Amniotic stem cell (primary cell): ENCODE measurements around the gene GPR156.
"Not testable (repeated sequence)": the region's sequence is repeated elsewhere in the genome, so short reads cannot be mapped to it uniquely, and the experiment has no call there.

Source experiments
- DNase-seq: peaks from one replicate; lab custom pipeline; 2025; lab: John Stamatoyannopoulos, UW

GPR156 gene

GRCh38 chr3:120274739-120275167 is 10.3 kb downstream of the GPR156 start:
- no peak for DNase-seq

DNA sequence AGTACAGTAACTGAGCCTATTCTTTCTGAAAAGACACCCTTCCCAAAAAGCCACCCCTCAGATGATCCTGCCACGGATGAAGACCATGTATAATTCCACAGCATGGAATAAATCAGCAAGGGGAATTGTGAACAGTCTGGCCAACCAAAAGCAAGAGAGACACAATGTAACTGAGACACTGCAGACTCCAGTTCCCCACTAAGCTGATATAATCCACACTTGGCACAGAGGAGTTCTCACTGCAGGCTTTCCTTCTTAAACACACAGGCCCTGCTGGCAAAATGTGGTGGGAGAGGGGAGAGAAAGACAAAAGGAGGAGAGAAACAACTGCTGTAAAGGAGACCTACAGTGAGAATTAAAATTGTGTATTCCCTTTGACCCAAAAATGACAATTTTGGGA is 12.7 kb downstream of the GPR156 start:
- no peak for DNase-seq

GRCh38 chr3:120265989-120266388 is 19.0 kb downstream of the GPR156 start:
- no peak for DNase-seq

- DNase-seq: no peak
Measured at GRCh38 chr3:120264963-120265362, 20.1 kb downstream of the GPR156 start.

DNA sequence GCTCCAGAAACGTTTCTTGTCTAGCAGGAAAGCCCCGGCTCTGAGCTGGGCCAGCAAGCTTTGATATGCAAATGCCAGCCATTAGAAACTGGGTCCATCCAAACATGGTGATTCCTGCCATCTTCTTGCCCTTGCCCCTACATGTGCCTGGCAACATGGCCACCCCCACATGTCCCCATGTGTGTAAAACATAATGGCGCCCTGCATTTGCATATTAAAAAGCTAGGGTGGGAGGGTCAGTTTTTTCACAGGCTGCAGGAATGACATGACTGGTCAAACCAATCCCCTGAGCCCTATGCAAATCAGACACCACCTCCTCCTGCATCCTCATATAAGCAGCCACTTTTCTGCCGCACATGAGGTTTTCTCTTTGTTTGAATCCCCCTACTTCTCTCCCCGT is 21.2 kb downstream of the GPR156 start:
- no peak for DNase-seq

DNA sequence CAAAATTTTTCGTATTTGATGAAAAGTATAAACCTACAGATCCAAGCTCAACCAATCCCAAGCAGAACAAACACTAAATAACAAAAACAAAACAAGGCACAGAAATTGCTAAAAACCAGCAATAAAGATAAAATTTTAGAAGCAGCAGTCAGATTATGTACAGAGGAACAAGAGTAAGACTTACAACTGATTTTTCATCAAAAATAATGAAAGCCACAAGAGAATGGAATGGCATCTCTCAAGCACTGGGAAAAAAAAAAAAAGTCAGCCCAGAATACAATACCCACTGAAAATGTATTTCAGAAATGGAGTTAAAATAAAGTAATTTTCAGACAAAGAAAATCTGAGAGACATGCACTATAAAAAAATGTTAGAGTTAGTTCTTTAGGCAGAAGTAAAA is 27.0 kb downstream of the GPR156 start:
- DNase-seq: no peak

- no peak for DNase-seq
Measured at GRCh38 chr3:120245386-120245785, 39.6 kb downstream of the GPR156 start.

DNA sequence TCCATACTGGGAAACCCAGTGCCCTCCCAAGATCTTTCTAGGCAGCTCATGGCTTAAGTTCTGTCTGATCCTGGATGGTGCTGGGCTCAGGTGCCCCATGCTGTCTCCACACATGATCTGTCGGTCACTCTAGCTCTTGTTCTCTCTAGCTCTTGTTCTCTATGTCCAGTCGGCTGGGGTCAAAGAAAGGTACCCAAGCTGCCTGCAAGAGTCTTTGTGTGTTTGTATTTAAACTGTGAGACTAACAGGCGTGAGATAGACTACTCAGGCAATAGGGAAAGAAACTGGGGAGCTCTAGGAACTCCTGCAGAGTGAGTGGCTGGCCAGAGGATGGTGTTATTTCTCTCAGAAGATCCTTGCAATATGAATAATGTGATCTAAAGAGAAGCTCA is 40.2 kb downstream of the GPR156 start:
- no peak for DNase-seq

GRCh38 chr3:120239644-120240043 is 45.4 kb downstream of the GPR156 start:
- no peak for DNase-seq

GRCh38 chr3:120227710-120228347 is 57.2 kb downstream of the GPR156 start:
- no peak for DNase-seq

- DNase-seq: no peak
Measured at GRCh38 chr3:120224237-120224636, 60.8 kb downstream of the GPR156 start.

GRCh38 chr3:120218981-120219380 is 66.0 kb downstream of the GPR156 start:
- no peak for DNase-seq

DNA sequence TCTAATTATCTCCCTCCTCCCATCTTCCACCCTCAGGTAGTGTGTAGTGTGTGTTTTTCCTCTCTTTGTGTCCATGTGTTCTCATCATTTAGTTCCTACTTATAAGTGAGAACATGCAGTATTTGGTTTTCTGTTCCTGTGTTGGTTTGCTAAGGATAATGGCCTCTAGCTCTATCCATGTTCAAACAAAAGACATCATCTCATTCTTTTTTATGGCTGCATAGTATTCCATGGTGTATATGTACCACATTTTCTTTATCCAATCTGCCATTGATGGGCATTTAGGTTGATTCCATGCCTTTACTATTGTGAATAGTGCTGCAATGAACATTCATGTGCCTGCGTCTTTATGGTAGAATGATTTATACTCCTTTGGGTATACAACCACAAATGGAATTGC is 68.4 kb downstream of the GPR156 start:
- not testable (repeated sequence) for DNase-seq

DNA sequence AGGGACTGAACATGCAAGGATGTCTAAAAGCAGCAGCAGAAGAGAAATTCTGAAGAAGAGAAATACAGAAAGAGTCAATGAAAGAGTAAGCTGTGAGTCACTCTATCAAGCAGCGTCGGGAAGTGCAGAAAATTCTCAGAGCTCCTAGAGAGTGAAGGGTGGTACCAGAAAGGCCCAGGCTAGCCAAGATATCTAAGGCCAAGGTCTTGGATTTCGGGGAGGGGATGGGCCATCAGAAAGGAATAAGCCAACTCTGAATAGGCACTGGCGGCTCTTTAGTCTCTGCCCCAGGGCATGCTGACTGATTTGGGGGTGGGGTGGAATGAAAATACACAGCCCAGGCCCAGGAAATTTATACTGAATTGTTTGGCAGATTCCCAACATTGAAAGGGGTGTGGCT is 70.8 kb downstream of the GPR156 start:
- no peak for DNase-seq

- no peak for DNase-seq
Measured at GRCh38 chr3:120212505-120212904, 72.5 kb downstream of the GPR156 start.

GRCh38 chr3:120209425-120209824 is 75.6 kb downstream of the GPR156 start:
- no peak for DNase-seq

- no peak for DNase-seq
Measured at GRCh38 chr3:120204338-120204737, 80.7 kb downstream of the GPR156 start.

- DNase-seq: no peak
Measured at GRCh38 chr3:120203621-120204020, 81.4 kb downstream of the GPR156 start.

- no peak for DNase-seq
Measured at GRCh38 chr3:120203016-120203415, 82.0 kb downstream of the GPR156 start.

GRCh38 chr3:120202363-120202762 is 82.7 kb downstream of the GPR156 start:
- DNase-seq: no peak

DNA sequence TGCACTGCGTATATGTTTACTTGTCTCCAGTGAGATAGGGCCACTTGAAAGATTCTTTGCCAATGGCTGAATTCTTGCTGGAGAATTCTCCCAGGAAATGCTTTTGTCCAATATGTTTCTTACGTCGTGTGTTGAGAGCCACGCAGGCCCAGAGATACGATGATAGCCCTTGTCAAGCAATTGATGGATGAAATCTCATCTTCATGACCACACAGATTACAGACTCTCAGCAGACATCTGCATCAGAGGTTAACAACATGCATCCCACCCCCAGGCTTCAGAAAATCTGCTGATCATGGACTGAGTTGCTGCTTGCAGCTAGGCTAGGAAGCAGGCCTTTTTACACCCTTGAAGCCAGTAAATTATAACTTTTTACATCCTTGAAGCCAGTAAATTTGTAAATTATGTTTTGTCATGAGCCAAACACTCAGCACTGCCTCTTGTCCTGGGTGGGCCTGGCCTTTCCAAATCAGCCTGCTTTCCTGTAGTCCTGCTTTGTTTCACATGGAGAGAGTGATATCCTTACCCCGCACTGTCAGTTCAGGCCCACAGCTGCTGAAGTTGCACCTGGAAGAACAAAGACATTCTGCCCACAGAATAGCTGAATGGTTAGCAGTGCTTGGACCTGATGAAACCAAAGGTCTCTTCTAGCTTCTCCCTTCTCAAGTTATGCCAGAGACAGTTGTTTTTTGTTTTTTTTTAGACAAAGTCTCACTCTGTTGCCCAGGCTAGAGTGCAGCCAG is 84.4 kb downstream of the GPR156 start:
- DNase-seq: no peak

DNA sequence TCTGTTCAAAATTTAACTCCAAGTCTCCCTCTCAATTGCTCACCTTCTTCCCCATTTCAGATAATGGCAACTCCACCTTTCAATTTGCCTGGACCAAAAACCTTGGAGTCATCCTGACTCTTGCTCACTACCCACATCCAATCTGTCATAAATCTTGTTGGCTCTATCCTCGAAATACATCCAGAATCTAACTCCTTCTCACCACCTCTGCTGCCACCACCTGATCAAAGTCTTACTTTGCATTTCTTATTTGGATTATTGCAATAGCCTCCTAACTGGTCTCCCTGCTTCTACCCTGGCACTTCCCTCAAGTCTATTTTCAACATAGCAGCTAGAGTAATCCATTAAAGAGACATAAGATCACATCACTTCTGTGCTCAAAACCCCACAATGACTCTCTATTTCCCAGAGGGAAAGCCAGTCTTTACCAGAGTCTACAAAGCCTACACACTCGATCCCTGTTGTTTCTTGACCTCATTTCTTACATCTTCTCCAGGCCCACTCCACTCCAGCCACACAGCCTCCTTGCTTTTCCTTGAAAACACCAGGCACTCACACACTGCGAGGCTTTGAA is 86.6 kb downstream of the GPR156 start:
- DNase-seq: no peak

- DNase-seq: no peak
Measured at GRCh38 chr3:120196812-120197211, 88.2 kb downstream of the GPR156 start.
